ENCODE data around the gene CREB3L2. TPM values are rescaled to one million over a fixed set of nuclear protein-coding genes. Genes with fewer than 3 reads are reported as not detected.

Gene CREB3L2
- total and polyA plus RNA-seq, 2 of the 4 experiments (the other 2 are of a cell fraction) = 42.3 to 57.9 TPM

DNA sequence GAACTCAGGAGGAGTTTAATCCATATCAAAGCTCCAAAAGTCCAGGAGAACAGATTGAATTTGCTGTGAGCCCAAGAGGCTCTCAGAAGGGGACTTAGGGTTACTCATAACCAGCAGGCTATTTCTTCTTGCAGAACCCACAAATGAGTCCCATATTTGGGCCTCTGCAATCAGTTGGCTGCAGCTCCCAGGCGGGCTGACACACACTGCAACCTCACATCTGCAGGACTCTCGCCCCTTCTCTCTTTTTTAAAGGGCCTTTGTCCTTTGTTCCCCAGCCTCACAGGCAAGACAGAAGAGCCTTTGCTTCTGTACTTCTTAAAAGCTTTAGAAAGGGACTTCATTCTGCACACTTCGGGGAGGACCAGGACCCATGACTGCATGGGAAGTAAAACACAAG lies 26.7 kb downstream of the CREB3L2 start:
- Histone ChIP-seq H3K36me3 (ENCODE audit: control insufficient read depth, insufficient read depth, low read length) (peaks cover 5% of the 10 kb centered on the region), H2BK5ac (ENCODE audit: low read depth, low read length, poor library complexity, severe bottlenecking) (peak overlapping the region; percentile 93), H3K9me1 (ENCODE audit: insufficient read depth, low read length) (peaks cover 19% of the 10 kb centered on the region), H2AK9ac (replicated peaks; ENCODE audit: low read depth, low read length, poor library complexity) (no peak overlapping the region), H3K14ac (replicated peaks; ENCODE audit: low read depth, low read length) (peak overlapping the region; percentile 48), H2AK5ac (ENCODE audit: low read depth, low read length) (peak overlapping the region; percentile 87), H4K8ac (ENCODE audit: low read depth in 2 of 2, low read length in 2 of 2) (peak overlapping the region; percentile 54 to 68), H3K9ac (ENCODE audit: low read depth, low read length) (peak overlapping the region; percentile 45), H3K18ac (ENCODE audit: low read depth, low read length) (peak overlapping the region; percentile 61), H3K4ac (ENCODE audit: low read depth, low read length) (peak overlapping the region; percentile 67), H3K79me1 (ENCODE audit: low read depth in 1 of 2, low read length in 2 of 2) (peaks cover 14 to 72% of the 10 kb centered on the region in 2 experiments), H4K91ac (ENCODE audit: insufficient read depth, low read depth, low read length) (peak overlapping the region; percentile 29), H3K56ac (ENCODE audit: extremely low read depth, insufficient read depth, low read length) (0 out of 2 replicates have a peak overlapping the region, but pooled peaks have one; percentile 13), H2AFZ (replicated peaks; ENCODE audit: low read length, poor library complexity) (no peak overlapping the region), H3K9me3 (ENCODE audit: control insufficient read depth, insufficient read depth, low read length) (no peaks in the 10 kb centered on the region), H4K20me1 (ENCODE audit: insufficient read depth, low read length) (peaks cover 13% of the 10 kb centered on the region; the same call in 1 of the 2 replicates), H3K4me2 (ENCODE audit: low read depth, low read length) (peak overlapping the region; percentile 23), H2BK20ac (ENCODE audit: low read depth, low read length) (peak overlapping the region; percentile 38), H3K27ac (ENCODE audit: insufficient read depth, low read length) (peak overlapping the region; percentile 77), H4K5ac (ENCODE audit: low read depth, low read length) (peak overlapping the region; percentile 73; the same call in 1 of the 2 replicates), H2BK15ac (ENCODE audit: low read depth, low read length) (peak overlapping the region; percentile 60; the same call in 1 of the 3 replicates), H3K4me1 (ENCODE audit: control insufficient read depth, insufficient read depth, low read length) (peaks cover 32% of the 10 kb centered on the region), H3K23ac (ENCODE audit: low read depth, low read length) (peak overlapping the region; percentile 10), H2BK120ac (ENCODE audit: low read depth, low read length) (peak overlapping the region; percentile 76), H3K4me3 (ENCODE audit: insufficient read depth, low read depth, low read length) (no peak overlapping the region), H3K27me3 (ENCODE audit: control insufficient read depth, insufficient read depth, low read length) (no peaks in the 10 kb centered on the region)
- BruUV-seq (replicated peaks) = no TSS peak
- intact Hi-C loops (cut with micrococcal nuclease) (no loop called here), dilution Hi-C loops (cut with HindIII; ENCODE audit: low sequenced_read_pairs, unreplicated experiment) (no loop called here), in situ Hi-C loops (cut with MboI; ENCODE audit: low sequenced_read_pairs) (loop anchor here (25.0 kb wide), 1 partner anchor 838 kb away; no protein-coding TSS in a partner anchor)
- CTCF ChIA-PET = interaction anchor here (1.0 kb wide), 1 partner anchor 71 kb away, joined by 3 read pairs; no protein-coding TSS in a partner anchor
- peak; percentile 15 for ATAC-seq (ENCODE audit: low read depth)
- no CpG with 5 or more reads among the region's 3 CpGs for WGBS, 2 experiments (ENCODE audit: extremely low coverage in 2 of 2, insufficient read length in 1 of 2)
- POLR2A ChIA-PET (ENCODE audit: unreplicated experiment) = no interaction called here
- DNase-seq = peak; percentile 85
- TF ChIP-seq RCOR1 (IDR thresholded peaks at IDR 0.05; ENCODE audit: insufficient replicate concordance, low read length) = no peak
- no peak for TF ChIP-seq MAFK (IDR thresholded peaks at IDR 0.05; ENCODE audit: low read depth, low read length)
- 0 out of 2 replicates have a peak, but pooled peaks have one; percentile 10 for TF ChIP-seq RAD21 (IDR thresholded peaks at IDR 0.05; ENCODE audit: low read length)
- peak; percentile 26; the same call in 1 of the 2 replicates for TF ChIP-seq CEBPB (IDR thresholded peaks at IDR 0.05; ENCODE audit: low read depth, low read length)
- TF ChIP-seq RFX5 (IDR thresholded peaks at IDR 0.05; ENCODE audit: low read depth, low read length) = no peak
